Measurements from ENCODE around the gene PFDN5. TPM values are rescaled to one million over a fixed set of nuclear protein-coding genes. Genes with fewer than 3 reads are reported as not detected.
A peak's percentile ranks its signal among the peaks of the same experiment; 100 is the strongest.

The PFDN5 gene
- total and polyA plus RNA-seq, 10 of the 15 experiments (the other 5 are each of a cell fraction or from before 2014, with no cell fraction given): 300 to 1,596 (median 495) TPM

- TF ChIP-seq RCOR1 (conservative IDR thresholded peaks at IDR 0.05; ENCODE audit: low read depth, low read length) (no peak), WRNIP1 (IDR thresholded peaks at IDR 0.05; ENCODE audit: borderline replicate concordance, low read depth, low read length) (no peak), IKZF1 (conservative IDR thresholded peaks at IDR 0.05) (0 out of 2 replicates have a peak, but pooled peaks have one; percentile 17), CBX3 (IDR thresholded peaks at IDR 0.05; ENCODE audit: borderline replicate concordance, low read depth) (no peak)
Measured at GRCh38 chr12:53340398-53340797, 45.1 kb downstream of the PFDN5 start (continued).

DNA sequence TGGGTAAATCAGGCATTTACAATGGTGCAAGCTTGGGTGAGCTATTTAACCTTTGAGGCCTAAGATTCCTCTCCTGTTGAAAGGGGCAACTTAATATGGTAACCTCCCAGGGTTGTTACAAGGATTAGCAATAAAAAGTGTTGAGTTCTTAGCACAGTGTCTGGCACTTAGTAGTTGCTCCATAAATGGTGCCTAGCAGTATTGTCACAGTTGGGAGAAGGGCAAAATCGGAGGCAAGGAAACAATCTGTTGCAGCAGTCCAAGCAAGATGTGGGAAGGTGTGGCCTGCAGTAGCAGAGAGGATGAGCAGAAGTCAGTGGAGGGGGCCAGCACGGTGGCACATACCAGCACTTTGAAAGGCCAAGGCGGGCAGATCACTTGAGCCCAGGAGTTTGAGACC is 48.1 kb downstream of the PFDN5 start:
- Histone ChIP-seq H3K4me2 (ENCODE audit: control insufficient read depth, insufficient read depth) (no peak overlapping the region), H3K27me3 (replicated peaks in 1 of 2; ENCODE audit: control insufficient read depth in 2 of 2, insufficient read depth in 2 of 2, low read length in 1 of 2) (peaks cover 0 to 6% of the 10 kb centered on the region in 2 experiments; a peak in 2 of 4 replicates), H2AFZ (ENCODE audit: control insufficient read depth, low read depth, low read length) (no peak overlapping the region), H4K20me1 (ENCODE audit: control insufficient read depth, insufficient read depth) (no peaks in the 10 kb centered on the region), H3K4me1 (ENCODE audit: control insufficient read depth, insufficient read depth, low read length) (peaks cover 5% of the 10 kb centered on the region), H3K9ac (ENCODE audit: control insufficient read depth, insufficient read depth, low read length) (no peak overlapping the region), H3K27ac (ENCODE audit: control insufficient read depth, insufficient read depth) (no peak overlapping the region), H3K79me2 (ENCODE audit: control insufficient read depth, insufficient read depth, low read length) (no peaks in the 10 kb centered on the region), H3K4me3 (no peak overlapping the region), H3K36me3 (ENCODE audit: control insufficient read depth in 2 of 2, insufficient read depth in 2 of 2, low read length in 1 of 2) (no peaks in the 10 kb centered on the region), H3K9me3 (replicated peaks; ENCODE audit: control insufficient read depth, insufficient read depth, low read length) (no peaks in the 10 kb centered on the region)
- TF ChIP-seq ZZZ3 (IDR thresholded peaks at IDR 0.05; ENCODE audit: control insufficient read depth, insufficient read length, low read depth): no peak
- no peak for TF ChIP-seq EZH2 (IDR thresholded peaks at IDR 0.05; ENCODE audit: borderline replicate concordance, control insufficient read depth, low read depth, low read length)
- no peak for TF ChIP-seq HDAC2 (IDR thresholded peaks at IDR 0.05)
- TF ChIP-seq, protein P1, sequence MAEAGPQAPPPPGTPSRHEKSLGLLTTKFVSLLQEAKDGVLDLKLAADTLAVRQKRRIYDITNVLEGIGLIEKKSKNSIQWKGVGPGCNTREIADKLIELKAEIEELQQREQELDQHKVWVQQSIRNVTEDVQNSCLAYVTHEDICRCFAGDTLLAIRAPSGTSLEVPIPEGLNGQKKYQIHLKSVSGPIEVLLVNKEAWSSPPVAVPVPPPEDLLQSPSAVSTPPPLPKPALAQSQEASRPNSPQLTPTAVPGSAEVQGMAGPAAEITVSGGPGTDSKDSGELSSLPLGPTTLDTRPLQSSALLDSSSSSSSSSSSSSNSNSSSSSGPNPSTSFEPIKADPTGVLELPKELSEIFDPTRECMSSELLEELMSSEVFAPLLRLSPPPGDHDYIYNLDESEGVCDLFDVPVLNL (IDR thresholded peaks at IDR 0.05; ENCODE audit: low read depth, low read length): no peak
- no peak for TF ChIP-seq MYC (IDR thresholded peaks at IDR 0.05; ENCODE audit: insufficient read depth, insufficient read length, insufficient replicate concordance, low read length, severe bottlenecking)
- TF ChIP-seq SIX5 (IDR thresholded peaks at IDR 0.05; ENCODE audit: low read depth, low read length, severe bottlenecking): no peak
- TF ChIP-seq ESRRA (IDR thresholded peaks at IDR 0.05; ENCODE audit: low read length): no peak
- no peak for TF ChIP-seq BCL11A (IDR thresholded peaks at IDR 0.05; ENCODE audit: low read depth, low read length)
- no peak for TF ChIP-seq CREM (IDR thresholded peaks at IDR 0.05; ENCODE audit: low read depth)
- no peak for TF ChIP-seq PAX5 (IDR thresholded peaks at IDR 0.05; ENCODE audit: borderline replicate concordance, low read depth, low read length)
- no peak for TF ChIP-seq SP1 (IDR thresholded peaks at IDR 0.05; ENCODE audit: low read depth, low read length)
- TF ChIP-seq, protein P2, sequence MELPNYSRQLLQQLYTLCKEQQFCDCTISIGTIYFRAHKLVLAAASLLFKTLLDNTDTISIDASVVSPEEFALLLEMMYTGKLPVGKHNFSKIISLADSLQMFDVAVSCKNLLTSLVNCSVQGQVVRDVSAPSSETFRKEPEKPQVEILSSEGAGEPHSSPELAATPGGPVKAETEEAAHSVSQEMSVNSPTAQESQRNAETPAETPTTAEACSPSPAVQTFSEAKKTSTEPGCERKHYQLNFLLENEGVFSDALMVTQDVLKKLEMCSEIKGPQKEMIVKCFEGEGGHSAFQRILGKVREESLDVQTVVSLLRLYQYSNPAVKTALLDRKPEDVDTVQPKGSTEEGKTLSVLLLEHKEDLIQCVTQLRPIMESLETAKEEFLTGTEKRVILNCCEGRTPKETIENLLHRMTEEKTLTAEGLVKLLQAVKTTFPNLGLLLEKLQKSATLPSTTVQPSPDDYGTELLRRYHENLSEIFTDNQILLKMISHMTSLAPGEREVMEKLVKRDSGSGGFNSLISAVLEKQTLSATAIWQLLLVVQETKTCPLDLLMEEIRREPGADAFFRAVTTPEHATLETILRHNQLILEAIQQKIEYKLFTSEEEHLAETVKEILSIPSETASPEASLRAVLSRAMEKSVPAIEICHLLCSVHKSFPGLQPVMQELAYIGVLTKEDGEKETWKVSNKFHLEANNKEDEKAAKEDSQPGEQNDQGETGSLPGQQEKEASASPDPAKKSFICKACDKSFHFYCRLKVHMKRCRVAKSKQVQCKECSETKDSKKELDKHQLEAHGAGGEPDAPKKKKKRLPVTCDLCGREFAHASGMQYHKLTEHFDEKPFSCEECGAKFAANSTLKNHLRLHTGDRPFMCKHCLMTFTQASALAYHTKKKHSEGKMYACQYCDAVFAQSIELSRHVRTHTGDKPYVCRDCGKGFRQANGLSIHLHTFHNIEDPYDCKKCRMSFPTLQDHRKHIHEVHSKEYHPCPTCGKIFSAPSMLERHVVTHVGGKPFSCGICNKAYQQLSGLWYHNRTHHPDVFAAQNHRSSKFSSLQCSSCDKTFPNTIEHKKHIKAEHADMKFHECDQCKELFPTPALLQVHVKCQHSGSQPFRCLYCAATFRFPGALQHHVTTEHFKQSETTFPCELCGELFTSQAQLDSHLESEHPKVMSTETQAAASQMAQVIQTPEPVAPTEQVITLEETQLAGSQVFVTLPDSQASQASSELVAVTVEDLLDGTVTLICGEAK (IDR thresholded peaks at IDR 0.05; ENCODE audit: borderline replicate concordance): no peak
- TF ChIP-seq MLLT1 (IDR thresholded peaks at IDR 0.05): no peak
- DNase-seq (ENCODE audit: low read depth, low spot score) (no peak), FAIRE-seq (no peak), ATAC-seq (no peak)
- CTCF ChIA-PET: interaction anchor here (1.4 to 7.5 kb wide), 3 partner anchors 9 to 185 kb away, joined by 4 to 240 read pairs (median 11); partner anchors contain the start of gene AAAS
- no TSS peak for BruUV-seq (replicated peaks)
- RAD21 ChIA-PET (ENCODE audit: unreplicated experiment): interaction anchor here (2.6 kb wide), 1 partner anchor 18 kb away, joined by 118 read pairs; no protein-coding TSS in a partner anchor
- intact Hi-C loops (cut with micrococcal nuclease; ENCODE audit: unreplicated experiment): no loop called here
- POLR2A ChIA-PET: interaction anchor here (0.6 to 3.4 kb wide), 3 partner anchors 10 to 176 kb away, joined by 3 to 41 read pairs (median 3); no protein-coding TSS in a partner anchor
- WGBS (ENCODE audit: insufficient coverage, insufficient replicate concordance, low lambda C conversion rate, missing lambda C conversion rate): 86% methylated on average over 3 of the region's 3 CpGs
- SMC1A ChIA-PET (ENCODE audit: uncharacterized antibody, unreplicated experiment): interaction anchor here (2.4 to 4.2 kb wide), 3 partner anchors 9 to 130 kb away, joined by 8 to 123 read pairs (median 31); partner anchors contain the start of gene AAAS
- in situ Hi-C loops (cut with MboI): no loop called here

Measured in GM12878 (cell line).